IPS-15b (cell line): ENCODE measurements around the gene RPN1.

ENCODE experiments used
- H3K27me3 ChIP-seq: one replicate; pipeline ENCODE4 v1.6.1; 2013; ENCODE audit warnings: low read length; ENCODE audit not compliant: control insufficient read depth, insufficient read depth
- H3K36me3 ChIP-seq: one replicate; pipeline ENCODE4 v1.6.1; 2013; ENCODE audit warnings: low read length; ENCODE audit not compliant: control insufficient read depth, insufficient read depth
- H3K4me1 ChIP-seq: one replicate; pipeline ENCODE4 v1.6.1; 2013; ENCODE audit warnings: mild to moderate bottlenecking, low read length; ENCODE audit not compliant: control insufficient read depth, insufficient read depth
- H3K4me3 ChIP-seq: one replicate; pipeline ENCODE4 v1.5.1; 2013; ENCODE audit warnings: low read depth, low read length
- H3K9ac ChIP-seq: one replicate; pipeline ENCODE4 v1.6.1; 2013; ENCODE audit warnings: low read depth, mild to moderate bottlenecking, low read length
- H3K9me3 ChIP-seq: one replicate; pipeline ENCODE4 v1.6.1; 2013; ENCODE audit warnings: mild to moderate bottlenecking, low read length; ENCODE audit not compliant: control insufficient read depth, insufficient read depth

The RPN1 gene

DNA sequence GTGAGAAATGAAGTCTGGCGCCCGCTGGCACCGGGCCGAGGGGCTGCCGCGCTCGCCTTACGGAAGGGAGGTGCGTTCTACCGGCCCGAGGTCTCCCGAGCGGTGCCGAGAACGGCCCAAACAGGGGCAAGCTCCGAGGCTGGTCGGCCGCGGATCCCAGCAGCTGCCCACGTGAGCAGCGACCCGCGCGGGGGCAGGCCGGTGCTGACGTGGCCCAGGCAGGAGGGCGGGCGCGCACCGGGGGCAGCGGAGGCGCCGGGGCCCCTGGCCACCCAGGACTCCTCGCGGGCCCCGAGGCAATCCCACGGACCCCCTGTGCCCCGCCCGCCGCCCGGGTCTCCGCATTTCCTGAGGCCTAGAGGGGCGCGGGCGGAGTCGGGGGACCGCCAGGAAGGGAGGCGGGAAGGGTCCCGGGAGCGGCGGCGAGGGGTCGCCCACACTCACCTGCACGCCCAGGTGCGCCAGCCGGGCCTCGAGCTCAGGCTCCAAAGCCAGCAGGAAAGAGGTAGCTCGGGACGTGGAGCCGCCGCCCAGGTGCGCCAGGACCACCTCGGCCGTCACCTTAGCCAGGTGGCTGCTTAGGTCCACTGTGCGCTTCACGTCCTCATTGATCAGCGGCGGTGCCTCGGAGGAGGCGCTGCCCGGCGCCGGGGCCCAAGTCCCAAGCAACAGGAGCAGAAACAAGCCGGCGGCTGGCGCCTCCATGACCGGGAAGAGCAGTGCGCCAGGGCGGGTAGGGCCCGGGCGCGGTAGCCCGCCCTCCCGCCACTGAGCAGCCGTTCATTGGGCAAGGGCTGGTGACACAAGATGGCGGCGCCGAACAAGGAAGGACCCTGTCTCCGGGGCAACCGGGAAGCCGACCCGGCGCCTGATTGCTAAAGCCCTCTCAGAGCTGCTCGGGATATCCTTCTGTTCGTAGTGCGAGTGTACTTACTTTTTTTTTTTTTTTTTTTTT lies at the start of gene RPN1:
TSS of gene RPN1 (minus strand) at position 723 of the 955 bp plus-strand sequence. CDS start at position 705, 18 bp downstream.
- H3K4me1 ChIP-seq: peaks cover 4% of the 10 kb centered on the region
- H3K4me3 ChIP-seq: peak within 1 kb of the TSS; percentile 88
- H3K9me3 ChIP-seq: no peaks in the 10 kb centered on the region
- peak within 1 kb of the TSS; percentile 87 for H3K9ac ChIP-seq
- H3K27me3 ChIP-seq: no peaks in the 10 kb centered on the region
- peaks cover 3% of the 10 kb centered on the region for H3K36me3 ChIP-seq

DNA sequence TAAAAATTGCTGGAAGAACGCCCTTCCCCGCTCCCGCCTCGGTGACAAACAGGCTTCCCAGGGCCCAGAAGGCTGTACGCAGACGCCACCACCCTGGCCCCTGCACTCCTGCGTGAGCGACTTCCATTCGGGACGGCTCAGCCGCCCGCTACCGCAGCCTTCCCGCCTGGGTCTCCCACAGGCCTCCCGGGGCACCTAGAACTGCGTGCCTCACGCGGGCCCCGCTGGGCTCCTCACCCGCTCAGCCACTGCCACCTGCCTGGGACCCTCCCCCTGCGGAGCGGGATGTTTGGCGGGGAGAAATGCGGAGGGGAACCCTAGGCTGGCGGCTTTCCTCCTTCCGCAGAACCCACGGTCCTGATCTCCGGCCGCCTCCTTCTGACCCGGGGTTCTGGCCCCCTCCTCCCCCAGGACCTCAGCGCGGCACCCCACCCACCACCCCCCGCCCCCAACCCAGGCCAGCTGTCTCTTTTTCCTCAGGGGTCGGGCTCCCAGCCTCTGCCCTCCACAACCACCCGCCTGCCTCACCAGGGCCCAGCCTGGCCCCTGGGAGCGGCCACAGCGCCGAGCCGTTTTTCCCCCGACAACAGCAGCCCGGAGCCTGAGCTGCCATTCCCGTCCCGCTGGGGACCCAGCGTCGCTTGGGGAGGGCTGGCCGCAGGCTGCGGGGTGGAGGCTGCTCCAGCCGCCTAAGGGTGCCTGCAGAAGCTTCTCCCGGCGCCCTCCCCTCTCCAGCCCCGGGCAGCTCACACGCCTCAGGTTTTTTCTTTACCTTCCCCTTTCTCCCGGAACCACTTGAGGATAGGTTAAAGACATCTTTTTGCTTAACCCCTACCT lies 47.8 kb upstream of the RPN1 start:
- H3K4me1 ChIP-seq: no peaks in the 10 kb centered on the region
- peak overlapping the region; percentile 47 for H3K9ac ChIP-seq
- peak overlapping the region; percentile 61 for H3K4me3 ChIP-seq
- H3K9me3 ChIP-seq: no peaks in the 10 kb centered on the region
- H3K36me3 ChIP-seq: no peaks in the 10 kb centered on the region
- H3K27me3 ChIP-seq: no peaks in the 10 kb centered on the region

DNA sequence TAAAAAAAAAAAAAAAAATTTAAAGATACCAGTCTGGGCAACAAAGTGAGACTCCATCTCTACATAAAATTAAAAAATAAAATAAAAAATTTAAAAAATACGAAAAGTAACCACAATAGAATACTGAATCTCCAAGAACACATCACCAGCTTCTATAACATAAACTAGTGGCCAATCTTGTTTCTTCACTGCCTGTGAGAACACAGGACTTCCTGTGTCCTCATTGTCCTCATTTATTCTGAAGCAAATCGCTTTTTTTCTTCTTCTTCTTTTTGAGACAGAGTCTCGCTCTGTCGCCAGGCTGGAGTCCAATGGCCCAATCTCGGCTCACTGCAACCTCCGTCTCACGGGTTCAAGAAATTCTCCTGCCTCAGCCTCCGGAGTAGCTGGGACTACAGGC lies 46.7 kb upstream of the RPN1 start:
- Histone ChIP-seq H3K9ac (no peak overlapping the region), H3K4me3 (no peak overlapping the region), H3K4me1 (no peaks in the 10 kb centered on the region), H3K27me3 (no peaks in the 10 kb centered on the region), H3K36me3 (no peaks in the 10 kb centered on the region), H3K9me3 (no peaks in the 10 kb centered on the region)

DNA sequence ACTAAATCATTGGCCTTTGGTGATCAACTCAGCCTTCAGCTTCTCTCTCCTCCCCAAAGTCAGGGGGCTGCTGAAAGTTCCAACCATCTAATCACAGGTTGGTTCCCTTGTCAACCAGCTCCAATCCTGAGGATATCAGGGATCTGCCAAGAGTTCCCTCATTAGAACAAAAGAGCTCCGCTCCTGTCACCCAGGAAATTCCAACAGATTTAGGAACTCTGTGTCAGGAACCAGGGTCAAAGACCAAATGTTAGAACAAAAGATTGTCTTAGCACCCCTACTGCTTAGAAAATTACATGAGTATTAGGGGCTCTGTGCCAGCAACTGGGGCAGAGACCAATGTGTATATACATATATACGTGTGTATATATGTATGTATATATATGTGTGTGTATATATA lies 43.1 kb upstream of the RPN1 start:
- no peaks in the 10 kb centered on the region for H3K27me3 ChIP-seq
- H3K36me3 ChIP-seq: no peaks in the 10 kb centered on the region
- no peaks in the 10 kb centered on the region for H3K4me1 ChIP-seq
- no peak overlapping the region for H3K4me3 ChIP-seq
- no peak overlapping the region for H3K9ac ChIP-seq
- H3K9me3 ChIP-seq: no peaks in the 10 kb centered on the region

DNA sequence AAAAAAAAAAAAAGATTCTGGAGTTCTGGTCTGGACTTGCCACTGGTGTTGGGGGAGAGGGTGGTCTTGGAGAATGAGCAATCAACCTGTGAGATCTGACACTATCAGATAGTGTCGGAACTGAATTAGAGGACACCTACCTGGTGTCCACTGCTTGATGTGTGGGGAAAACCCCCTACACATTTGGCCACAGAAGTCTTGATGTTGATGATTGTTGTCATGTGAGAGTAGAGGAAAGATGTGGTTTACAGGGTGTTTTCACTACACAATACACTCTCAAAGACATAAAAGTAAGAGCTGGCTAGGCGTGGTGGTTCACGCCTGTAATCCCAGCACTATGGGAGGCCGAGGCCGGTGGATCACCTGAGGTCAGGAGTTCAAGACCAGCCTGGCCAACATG lies 38.4 kb upstream of the RPN1 start:
- Histone ChIP-seq H3K4me1 (no peaks in the 10 kb centered on the region), H3K36me3 (no peaks in the 10 kb centered on the region), H3K9ac (no peak overlapping the region), H3K9me3 (no peaks in the 10 kb centered on the region), H3K27me3 (no peaks in the 10 kb centered on the region), H3K4me3 (no peak overlapping the region)

DNA sequence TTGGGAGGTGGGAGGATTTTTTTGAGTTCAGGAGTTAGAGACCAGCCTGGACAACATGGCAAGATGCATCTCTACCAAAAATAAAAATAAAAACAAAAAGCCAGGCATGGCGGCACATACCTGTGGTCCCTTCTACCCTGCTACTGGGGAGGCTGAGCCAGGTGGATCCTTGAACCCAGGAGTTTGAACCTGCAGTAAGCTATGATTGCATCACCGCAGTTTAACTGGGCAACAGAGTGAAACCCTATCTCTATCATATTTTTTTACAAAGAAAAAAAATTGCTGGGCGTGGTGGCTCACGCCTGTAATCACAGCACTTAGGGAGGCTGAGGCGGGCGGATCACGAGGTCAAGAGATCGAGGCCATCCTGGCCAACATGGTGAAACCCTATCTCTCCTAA lies 35.8 kb upstream of the RPN1 start:
- Histone ChIP-seq H3K27me3 (no peaks in the 10 kb centered on the region), H3K4me3 (no peak overlapping the region), H3K4me1 (no peaks in the 10 kb centered on the region), H3K9me3 (no peaks in the 10 kb centered on the region), H3K9ac (no peak overlapping the region), H3K36me3 (no peaks in the 10 kb centered on the region)

DNA sequence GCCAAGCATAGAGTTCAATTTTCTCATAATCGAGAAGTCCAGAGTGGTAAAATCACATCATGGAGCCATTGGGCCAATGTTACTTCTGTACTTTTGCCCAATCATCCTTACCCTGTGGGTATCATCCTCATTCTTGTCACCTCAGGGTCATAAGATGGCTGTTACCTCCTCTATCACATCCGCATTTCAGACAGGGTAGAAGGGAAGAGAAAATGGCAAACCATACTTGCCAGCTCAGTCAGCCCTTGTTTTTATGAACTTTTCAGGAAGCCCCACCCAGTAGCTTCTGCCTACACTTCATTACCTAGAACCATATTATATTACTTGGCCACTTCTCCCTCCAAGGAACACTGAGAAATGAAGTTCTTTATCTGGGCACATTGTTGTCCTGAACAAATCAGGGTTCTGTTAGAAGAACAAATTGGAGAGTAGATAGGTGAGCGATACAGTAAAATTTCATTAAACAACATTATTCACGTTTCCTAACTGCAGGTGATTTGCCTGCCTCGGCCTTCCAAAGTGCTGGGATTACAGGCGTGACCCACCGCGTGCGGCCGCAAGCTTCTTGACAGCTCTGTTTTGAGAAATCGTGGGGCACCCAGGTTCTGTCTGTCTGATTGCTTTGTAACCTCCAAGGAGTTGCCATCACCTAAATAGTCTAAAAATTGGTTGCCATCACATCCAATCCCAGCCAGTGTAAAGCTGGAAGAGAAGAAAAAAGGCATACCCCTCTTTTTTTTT lies 34.5 kb upstream of the RPN1 start:
- no peaks in the 10 kb centered on the region for H3K4me1 ChIP-seq
- no peaks in the 10 kb centered on the region for H3K27me3 ChIP-seq
- H3K9me3 ChIP-seq: no peaks in the 10 kb centered on the region
- no peak overlapping the region for H3K9ac ChIP-seq
- H3K4me3 ChIP-seq: no peak overlapping the region
- H3K36me3 ChIP-seq: no peaks in the 10 kb centered on the region

DNA sequence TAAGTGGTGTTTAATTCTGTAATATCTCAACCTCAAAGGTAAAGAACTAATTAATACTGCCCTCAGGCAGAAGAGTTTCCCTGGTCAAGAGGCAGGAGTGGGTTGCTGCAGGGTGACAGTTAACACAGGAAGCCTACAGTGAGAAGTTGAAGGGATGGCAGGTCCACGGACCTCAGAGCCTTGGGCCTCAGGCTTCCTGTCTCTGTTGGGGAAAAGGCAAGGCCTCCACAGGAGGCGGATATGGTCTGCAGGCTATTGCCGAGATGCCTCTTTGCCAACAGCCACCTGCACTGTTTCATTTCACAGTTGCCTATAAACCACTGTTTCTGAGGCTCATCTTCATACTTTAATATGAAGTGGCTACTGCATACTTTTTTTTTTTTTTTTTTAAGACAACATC lies 33.3 kb upstream of the RPN1 start:
- Histone ChIP-seq H3K36me3 (no peaks in the 10 kb centered on the region), H3K27me3 (no peaks in the 10 kb centered on the region), H3K9me3 (no peaks in the 10 kb centered on the region), H3K4me1 (no peaks in the 10 kb centered on the region), H3K4me3 (no peak overlapping the region), H3K9ac (no peak overlapping the region)

DNA sequence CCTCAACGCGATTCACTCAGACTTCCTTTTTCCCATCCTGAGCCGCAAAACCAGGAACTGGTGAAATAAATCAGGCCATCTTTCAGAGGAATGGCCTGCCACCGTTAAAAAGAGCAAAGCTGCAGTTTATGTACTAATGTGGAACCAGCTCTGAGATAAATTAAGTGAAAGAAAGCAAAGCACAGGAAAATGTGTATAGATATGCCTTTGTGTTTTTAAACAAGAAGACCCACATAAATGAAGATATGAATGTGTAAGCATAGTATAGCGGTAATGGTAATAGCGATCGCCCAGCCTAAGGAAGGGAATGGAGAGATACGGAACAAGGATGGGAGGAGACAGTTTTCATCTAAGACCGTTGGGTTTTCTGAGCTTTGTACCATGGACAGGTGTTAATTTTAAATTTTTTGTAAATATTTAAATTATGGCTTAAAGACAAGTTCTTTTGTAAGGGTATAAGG lies 30.8 kb upstream of the RPN1 start:
- H3K4me1 ChIP-seq: no peaks in the 10 kb centered on the region
- H3K4me3 ChIP-seq: peak overlapping the region; percentile 92
- H3K36me3 ChIP-seq: no peaks in the 10 kb centered on the region
- no peaks in the 10 kb centered on the region for H3K9me3 ChIP-seq
- peaks cover 17% of the 10 kb centered on the region for H3K27me3 ChIP-seq
- peak overlapping the region; percentile 96 for H3K9ac ChIP-seq

DNA sequence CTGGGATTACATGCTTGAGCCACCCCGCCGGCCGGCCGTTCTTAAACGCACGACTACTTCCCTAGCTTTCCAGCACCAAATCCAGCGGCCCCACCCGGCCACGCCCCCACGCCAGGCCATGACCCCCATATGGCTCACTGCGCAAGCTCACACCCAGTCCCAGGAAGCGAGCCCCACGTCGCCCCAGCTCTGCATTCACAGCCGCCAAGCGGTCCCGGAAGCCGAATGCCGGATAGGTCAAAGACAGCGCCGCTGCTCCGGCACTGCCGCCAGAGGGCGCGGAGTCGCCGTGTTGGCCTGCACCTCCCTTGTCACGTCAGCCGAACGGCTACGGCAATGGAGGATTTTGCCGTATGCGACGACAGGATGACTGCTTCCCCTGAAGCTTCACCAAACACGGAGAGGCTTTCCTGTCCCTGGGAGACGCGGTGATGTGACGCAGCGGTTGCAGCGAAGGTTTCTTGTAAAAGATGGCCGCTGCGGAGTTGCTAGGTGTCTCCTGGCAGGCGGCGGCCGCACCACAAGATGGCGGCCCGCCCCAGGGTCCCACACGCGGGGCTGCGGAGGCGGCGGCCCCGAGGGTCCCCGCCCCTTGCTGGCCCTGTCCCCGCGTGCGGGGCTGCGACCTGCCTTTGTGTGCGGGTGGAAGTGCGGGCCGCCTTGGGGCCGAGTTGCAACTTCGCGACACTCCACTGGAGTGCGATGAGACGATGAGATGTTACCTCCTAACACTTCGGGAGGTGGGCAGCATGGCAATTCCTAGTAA lies 30.2 kb upstream of the RPN1 start:
- Histone ChIP-seq H3K4me1 (no peaks in the 10 kb centered on the region), H3K36me3 (no peaks in the 10 kb centered on the region), H3K9me3 (no peaks in the 10 kb centered on the region), H3K9ac (peak overlapping the region; percentile 96), H3K27me3 (peaks cover 19% of the 10 kb centered on the region), H3K4me3 (peak overlapping the region; percentile 92)

DNA sequence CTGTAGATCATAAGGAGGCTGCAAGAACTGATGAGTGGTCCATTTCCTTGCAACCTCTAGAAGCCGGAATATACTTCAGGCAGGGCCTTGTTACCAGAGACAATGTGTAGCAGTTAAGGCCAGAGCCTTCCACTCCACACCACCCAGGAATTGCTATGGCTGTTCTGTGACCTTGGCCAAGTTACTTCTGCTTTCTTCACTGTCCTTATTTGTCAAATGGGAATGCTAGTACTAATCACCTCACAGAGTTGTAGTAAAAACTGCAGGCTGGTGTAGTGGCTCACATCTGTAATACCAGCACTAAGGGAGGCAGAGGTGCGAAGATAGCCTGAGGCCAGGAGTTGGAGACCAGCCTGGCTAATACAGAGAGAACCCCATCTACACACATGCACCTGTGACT lies 28.7 kb upstream of the RPN1 start:
- no peak overlapping the region for H3K9ac ChIP-seq
- H3K4me3 ChIP-seq: no peak overlapping the region
- H3K4me1 ChIP-seq: peaks cover 3% of the 10 kb centered on the region

More for the DNA sequence above, 28.7 kb upstream of the RPN1 start:
- Histone ChIP-seq H3K9me3 (no peaks in the 10 kb centered on the region), H3K27me3 (peaks cover 19% of the 10 kb centered on the region), H3K36me3 (no peaks in the 10 kb centered on the region)
